ENCODE data around the gene RBP3. TPM values are rescaled to one million over a fixed set of nuclear protein-coding genes. Genes with fewer than 3 reads are reported as not detected.

The RBP3 gene
- total RNA-seq, 1 donor from 2014 or later = not detected

GRCh38 chr10:47308775-47309174, 39.4 kb upstream of the RBP3 start:
- TF ChIP-seq CTCF (IDR thresholded peaks at IDR 0.05) = no peak
- ATAC-seq (no peak), DNase-seq (no peak)
- H3K27me3 ChIP-seq (ENCODE audit: low read depth) = no peaks in the 10 kb centered on the region
- H3K9me3 ChIP-seq = no peaks in the 10 kb centered on the region
- H3K36me3 ChIP-seq = peaks cover 4% of the 10 kb centered on the region
- H3K4me3 ChIP-seq = no peak overlapping the region
- H3K27ac ChIP-seq = no peak overlapping the region
- H3K4me1 ChIP-seq = peaks cover 7% of the 10 kb centered on the region
- intact Hi-C loops (cut with DNase I) = no loop called here

- Histone ChIP-seq H3K27me3 (ENCODE audit: low read depth) (no peaks in the 10 kb centered on the region), H3K4me3 (no peak overlapping the region), H3K27ac (no peak overlapping the region), H3K4me1 (peaks cover 7% of the 10 kb centered on the region), H3K36me3 (peaks cover 4% of the 10 kb centered on the region), H3K9me3 (no peaks in the 10 kb centered on the region)
- intact Hi-C loops (cut with DNase I) = loop anchor here (10.0 kb wide), 1 partner anchor 265 kb away; no protein-coding TSS in a partner anchor
- no peak for ATAC-seq
- DNase-seq = no peak
- peak; percentile 15 for TF ChIP-seq CTCF (IDR thresholded peaks at IDR 0.05)
These were observed 38.6 kb upstream of the RBP3 start for GRCh38 chr10:47309408-47310089.

GRCh38 chr10:47310090-47310505, 38.1 kb upstream of the RBP3 start:
- DNase-seq (no peak), ATAC-seq (no peak)
- no peaks in the 10 kb centered on the region for H3K27me3 ChIP-seq (ENCODE audit: low read depth)
- no peak for TF ChIP-seq CTCF (IDR thresholded peaks at IDR 0.05)
- H3K27ac ChIP-seq = no peak overlapping the region
- H3K4me1 ChIP-seq = peaks cover 7% of the 10 kb centered on the region
- H3K36me3 ChIP-seq = peaks cover 4% of the 10 kb centered on the region
- no peaks in the 10 kb centered on the region for H3K9me3 ChIP-seq
- H3K4me3 ChIP-seq = no peak overlapping the region
- intact Hi-C loops (cut with DNase I) = loop anchor here (10.0 kb wide), 1 partner anchor 265 kb away; no protein-coding TSS in a partner anchor

GRCh38 chr10:47311193-47311931, 36.8 kb upstream of the RBP3 start:
- H3K9me3 ChIP-seq = no peaks in the 10 kb centered on the region
- H3K4me3 ChIP-seq = no peak overlapping the region
- peaks cover 7% of the 10 kb centered on the region for H3K4me1 ChIP-seq
- H3K36me3 ChIP-seq = peaks cover 4% of the 10 kb centered on the region
- intact Hi-C loops (cut with DNase I) = loop anchor here (10.0 kb wide), 1 partner anchor 267 kb away; no protein-coding TSS in a partner anchor
- no peaks in the 10 kb centered on the region for H3K27me3 ChIP-seq (ENCODE audit: low read depth)
- DNase-seq = no peak
- ATAC-seq = peak; percentile 19 to 52
- no peak for TF ChIP-seq CTCF (IDR thresholded peaks at IDR 0.05)
- no peak overlapping the region for H3K27ac ChIP-seq

GRCh38 chr10:47311932-47312662, 36.1 kb upstream of the RBP3 start:
- TF ChIP-seq CTCF (IDR thresholded peaks at IDR 0.05) = peak; percentile 90
- H3K27me3 ChIP-seq (ENCODE audit: low read depth) = no peaks in the 10 kb centered on the region
- no peaks in the 10 kb centered on the region for H3K9me3 ChIP-seq
- intact Hi-C loops (cut with DNase I) = loop anchor here (10.0 kb wide), 1 partner anchor 267 kb away; no protein-coding TSS in a partner anchor
- no peak overlapping the region for H3K27ac ChIP-seq
- H3K36me3 ChIP-seq = peaks cover 4% of the 10 kb centered on the region
- no peak overlapping the region for H3K4me3 ChIP-seq
- DNase-seq (peak; percentile 87), ATAC-seq (peak; percentile 89 to 91)
- peaks cover 7% of the 10 kb centered on the region for H3K4me1 ChIP-seq
